Activated T-helper 1 cell treated with anti-CD3 and anti-CD28 coated beads, Interleukin-2, amount 50 U/mL, for 16 hours (primary cell): Measurements from ENCODE around the gene IFNGR2.
A peak's percentile ranks its signal among the peaks of the same experiment; 100 is the strongest.
"Not testable (repeated sequence)": the region's sequence is repeated elsewhere in the genome, so short reads cannot be mapped to it uniquely, and the experiment has no call there.

Experiments used
- DNase-seq, 2 donors: peaks; one replicate each; pipeline ENCODE4 v3.0.0-alpha.2; 2020; ENCODE audit warnings: low read depth in 1 of 2, low spot score in 1 of 2

Gene IFNGR2

GRCh38 chr21:33434770-33435360 is 31.7 kb downstream of the IFNGR2 start:
- no peak for DNase-seq

- DNase-seq: no peak
Measured at GRCh38 chr21:33437140-33437539, 33.9 kb downstream of the IFNGR2 start.

GRCh38 chr21:33441489-33442477 is 38.6 kb downstream of the IFNGR2 start:
- no peak for DNase-seq

GRCh38 chr21:33443194-33443593 is 40.0 kb downstream of the IFNGR2 start:
- DNase-seq: no peak

GRCh38 chr21:33444499-33444898 is 41.3 kb downstream of the IFNGR2 start:
- DNase-seq: no peak

GRCh38 chr21:33446620-33447019 is 43.4 kb downstream of the IFNGR2 start:
- not testable (repeated sequence) for DNase-seq

GRCh38 chr21:33449616-33450015 is 46.4 kb downstream of the IFNGR2 start:
- DNase-seq: no peak

- no peak for DNase-seq
Measured at GRCh38 chr21:33451634-33452071, 48.4 kb downstream of the IFNGR2 start.

- DNase-seq: no peak
Measured at GRCh38 chr21:33452362-33452761, 49.1 kb downstream of the IFNGR2 start.

GRCh38 chr21:33455686-33456446 is 52.7 kb downstream of the IFNGR2 start:
- DNase-seq: no peak

GRCh38 chr21:33458861-33459260 is 55.6 kb downstream of the IFNGR2 start:
- no peak for DNase-seq

GRCh38 chr21:33461538-33462250 is 58.5 kb downstream of the IFNGR2 start:
- DNase-seq: no peak

GRCh38 chr21:33469183-33469582 is 66.0 kb downstream of the IFNGR2 start:
- DNase-seq: not testable (repeated sequence)

- no peak for DNase-seq
Measured at GRCh38 chr21:33470701-33471100, 67.5 kb downstream of the IFNGR2 start.

GRCh38 chr21:33473344-33473743 is 70.1 kb downstream of the IFNGR2 start:
- no peak for DNase-seq

- no peak for DNase-seq
Measured at GRCh38 chr21:33477066-33477465, 73.9 kb downstream of the IFNGR2 start.

- DNase-seq: no peak
Measured at GRCh38 chr21:33478182-33478581, 75.0 kb downstream of the IFNGR2 start.

- peak; percentile 13 to 17 for DNase-seq
Measured at GRCh38 chr21:33478935-33479678, 75.9 kb downstream of the IFNGR2 start.

GRCh38 chr21:33479679-33480480 is 76.7 kb downstream of the IFNGR2 start, which contains the start of gene TMEM50B:
TSS of gene TMEM50B (minus strand) at chr21:33479974. CDS start at chr21:33468885, 11,089 bp downstream.
- peak; percentile 96 for DNase-seq
